Omental fat pad (tissue), 4 donors: ENCODE results near the gene XPNPEP2. TPM values are rescaled to one million over a fixed set of nuclear protein-coding genes. Genes with fewer than 3 reads are reported as not detected.

Source experiments
- ATAC-seq: fragments of 150-250 bp; one replicate; pipeline ENCODE4 v1.9.1; 2016; ENCODE audit warnings: mild to moderate bottlenecking, moderate library complexity; ENCODE audit not compliant: low FRiP score
- DNase-seq: peaks from one replicate; pipeline ENCODE4 v3.0.0-alpha.2; 2019; ENCODE audit warnings: low spot score
- CTCF ChIP-seq, 3 donors: fragments of 450-650 bp; IDR thresholded peaks; one replicate each; pipeline ENCODE4 v1.5.1; 2016 to 2017; ENCODE audit warnings: antibody characterized with exemption in 3 of 3, mild to moderate bottlenecking in 3 of 3, moderate library complexity in 2 of 3
- total RNA-seq, 4 donors: library from RNA; depleted of rRNA; stranded (reverse); fragments of >200 nt; gene quantifications; one replicate each; pipeline ENCODE4 v1.1.0, GENCODE V29; 2016

Gene XPNPEP2
- total RNA-seq, result 1 to 10 TPM; 2.4 to 7.8 (median 5.3) TPM

- no peak for ATAC-seq
- no peak for DNase-seq
- no peak for TF ChIP-seq CTCF (IDR thresholded peaks at IDR 0.05)
These were observed at the start of gene XPNPEP2 for GRCh38 chrX:129738466-129739308. TSS of gene XPNPEP2 (plus strand) at chrX:129738979. CDS start at chrX:129739214, 235 bp downstream.

DNA sequence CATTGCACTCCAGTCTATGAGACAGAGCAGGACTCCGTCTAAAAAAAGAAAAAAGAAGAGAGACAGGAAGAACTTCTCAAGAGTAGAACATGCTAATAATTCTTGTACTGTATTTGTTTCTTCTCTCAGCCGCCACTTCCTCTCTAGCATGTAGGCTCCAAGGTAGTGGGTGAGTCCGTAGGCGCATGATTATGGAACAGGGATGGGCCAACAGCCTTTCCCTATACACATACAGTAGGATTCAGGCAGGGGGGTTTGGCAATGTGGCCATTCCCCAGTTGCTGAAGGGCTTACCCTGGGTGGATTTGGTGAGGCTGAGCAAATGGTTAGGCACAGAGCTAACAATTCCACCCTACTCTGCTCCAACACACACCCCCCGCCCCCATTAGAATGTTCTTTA, 49.0 kb upstream of the XPNPEP2 start:
- TF ChIP-seq CTCF (IDR thresholded peaks at IDR 0.05), result no peak
- DNase-seq (no peak), ATAC-seq (no peak)

DNA sequence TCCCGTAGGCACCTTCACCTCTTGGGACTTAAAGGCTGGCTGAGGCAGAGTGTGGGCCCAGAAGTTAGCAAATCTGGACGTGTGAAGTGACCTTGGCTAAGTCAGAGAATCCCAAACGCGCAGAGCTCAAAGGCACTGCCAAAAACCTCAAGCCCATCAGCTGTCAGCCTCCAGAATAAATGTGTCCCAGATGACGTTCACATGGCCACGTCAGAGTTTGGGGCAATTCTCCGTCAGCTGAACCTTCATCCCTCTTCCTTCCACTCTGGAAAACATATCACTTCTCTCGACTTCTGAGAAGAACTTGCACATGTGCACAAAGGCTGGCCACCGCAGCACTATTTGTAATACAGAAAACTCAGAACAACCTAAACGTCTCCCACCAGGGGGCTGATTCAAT, 48.3 kb upstream of the XPNPEP2 start:
- DNase-seq, result no peak
- no peak for ATAC-seq
- TF ChIP-seq CTCF (IDR thresholded peaks at IDR 0.05), result no peak

DNA sequence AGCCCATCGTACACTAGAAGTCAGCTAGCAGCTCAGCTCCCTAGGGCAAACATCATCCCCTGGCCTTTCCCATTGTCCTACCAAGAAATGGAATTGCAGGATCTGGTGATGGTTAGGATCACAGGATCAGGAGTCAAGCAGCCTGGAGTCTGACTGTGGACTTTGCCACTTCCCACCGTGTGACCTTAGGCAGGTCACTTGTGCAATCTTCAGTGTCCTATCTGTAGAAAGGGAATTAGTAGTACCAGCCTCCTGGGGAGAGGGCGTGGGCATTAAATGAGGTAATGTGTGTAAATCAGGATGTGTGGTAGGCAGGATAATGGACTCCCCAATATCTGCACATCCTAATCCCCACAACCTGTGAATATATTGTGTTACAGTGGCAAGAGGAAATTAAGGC, 45.4 kb upstream of the XPNPEP2 start:
- DNase-seq (no peak), ATAC-seq (no peak)
- no peak for TF ChIP-seq CTCF (IDR thresholded peaks at IDR 0.05)

DNA sequence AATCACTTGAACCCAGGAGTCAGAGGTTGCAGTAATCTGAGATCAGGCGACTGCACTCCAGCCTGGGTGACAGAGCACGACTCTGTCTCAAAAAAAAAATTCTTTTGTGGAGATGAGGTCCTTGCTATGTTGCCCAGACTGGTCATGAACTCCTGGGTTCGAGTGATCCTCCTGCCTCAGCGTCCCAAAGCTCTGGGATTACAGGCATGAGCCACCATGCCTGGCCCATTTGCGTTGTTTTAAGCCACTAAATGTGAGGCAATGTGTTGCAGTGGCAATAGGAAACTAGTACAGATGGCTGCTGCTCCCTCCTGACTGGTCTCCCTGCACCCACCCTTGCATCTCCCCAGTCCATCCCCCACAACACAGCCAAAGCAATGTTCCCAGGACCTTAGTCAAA, 44.0 kb upstream of the XPNPEP2 start:
- no peak for DNase-seq
- no peak for TF ChIP-seq CTCF (IDR thresholded peaks at IDR 0.05)
- no peak for ATAC-seq

DNA sequence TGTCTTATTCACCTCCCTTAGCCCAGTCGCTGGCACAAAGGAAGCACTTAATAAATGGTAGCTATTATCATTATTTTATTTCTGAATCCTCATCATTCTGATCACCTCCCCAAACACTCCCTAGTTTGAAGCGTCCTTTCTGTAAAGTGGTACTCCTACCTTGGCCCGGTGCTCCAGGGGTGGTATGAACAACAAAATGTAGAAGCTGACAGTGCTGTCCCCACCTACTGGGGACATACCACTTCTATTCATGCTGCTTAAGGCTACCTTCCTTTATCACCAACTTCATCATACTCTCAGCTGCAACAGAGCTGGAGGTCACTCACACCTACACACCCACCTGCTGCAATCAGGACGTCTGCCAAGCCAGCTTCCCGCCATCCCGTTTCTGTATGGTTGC, 43.2 kb upstream of the XPNPEP2 start:
- no peak for TF ChIP-seq CTCF (IDR thresholded peaks at IDR 0.05)
- ATAC-seq (no peak), DNase-seq (no peak)

- DNase-seq (no peak), ATAC-seq (no peak)
- no peak for TF ChIP-seq CTCF (IDR thresholded peaks at IDR 0.05)
These were observed 42.8 kb upstream of the XPNPEP2 start for GRCh38 chrX:129695937-129696336.
